H1 (cell line): ENCODE results near the gene TATDN2. TPM values are rescaled to one million over a fixed set of nuclear protein-coding genes. Genes with fewer than 3 reads are reported as not detected.

Experiments
- CTCF ChIA-PET: fragments of 300-600 bp; sonication (Branson Sonifier 250); formaldehyde crosslinking; loops from one replicate; lab custom pipeline; 2021; ENCODE audit not compliant: partially characterized antibody; lab: Charles Lee
- POLR2A ChIA-PET: fragments of 300-600 bp; sonication (Branson Sonifier 250); formaldehyde crosslinking; loops from one replicate; lab custom pipeline; 2021; ENCODE audit warnings: inconsistent platforms; ENCODE audit not compliant: partially characterized antibody; lab: Charles Lee
- DNase-seq, 2 experiments: peaks; one replicate each; pipeline versions ENCODE4 v3.0.0 to v3.0.0-alpha.2; 2010 to 2022; ENCODE audit warnings: low spot score in 2 of 2, low read depth in 1 of 2, mixed read lengths in 1 of 2
- FAIRE-seq: peaks from 2 replicates; lab custom pipeline; 2011; peaks lifted over from hg19 to GRCh38; lab: Jason Lieb, UNC
- H2AFZ ChIP-seq: 2 replicates; pipeline ENCODE4 v1.8.1; 2012; ENCODE audit warnings: low read length, inconsistent platforms
- H2AK5ac ChIP-seq: 2 replicates; pipeline ENCODE4 v1.6.1; 2013; ENCODE audit warnings: low read depth, low read length
- H2BK120ac ChIP-seq: replicated peaks from 2 replicates; pipeline ENCODE3; 2013; ENCODE audit warnings: low read depth, low read length, inconsistent platforms
- H2BK12ac ChIP-seq: 2 replicates; pipeline ENCODE4 v1.6.1; 2013; ENCODE audit warnings: low read depth, low read length
- H2BK15ac ChIP-seq: 2 replicates; pipeline ENCODE4 v1.6.1; 2013; ENCODE audit warnings: low read length
- H2BK20ac ChIP-seq: 2 replicates; pipeline ENCODE4 v1.6.1; 2013; ENCODE audit warnings: low read length
- H2BK5ac ChIP-seq: 2 replicates; pipeline ENCODE4 v1.6.1; 2013; ENCODE audit warnings: low read depth, low read length
- H3K14ac ChIP-seq: 2 replicates; pipeline ENCODE4 v1.6.1; 2013; ENCODE audit warnings: inconsistent platforms; ENCODE audit not compliant: insufficient read length
- H3K18ac ChIP-seq: 2 replicates; pipeline ENCODE4 v1.6.1; 2013; ENCODE audit warnings: low read length; ENCODE audit errors: extremely low read depth
- H3K23ac ChIP-seq: 2 replicates; pipeline ENCODE4 v1.6.1; 2013; ENCODE audit warnings: inconsistent platforms; ENCODE audit not compliant: insufficient read length
- H3K23me2 ChIP-seq: 2 replicates; pipeline ENCODE4 v1.6.1; 2013; ENCODE audit warnings: low read depth, low read length
- H3K27ac ChIP-seq: 2 replicates; pipeline ENCODE4 v1.6.1; 2011; ENCODE audit warnings: low read depth, low read length, inconsistent platforms
- H3K27me3 ChIP-seq, 4 experiments: replicated peaks in 1 of 4; 1 replicate in 1 of 4; 2 replicates in 3 of 4; pipeline versions ENCODE4 v1.6.1 to v1.8.1; 2011 to 2013; ENCODE audit warnings: low read length in 3 of 4, mild to moderate bottlenecking in 3 of 4, inconsistent platforms in 2 of 4, mixed read lengths in 2 of 4, moderate library complexity in 1 of 4; ENCODE audit not compliant: control insufficient read depth in 3 of 4, insufficient read depth in 3 of 4; ENCODE audit errors: extremely low read depth in 1 of 4
- H3K36me3 ChIP-seq, 4 experiments: 2 replicates each; pipeline versions ENCODE4 v1.6.1 to v1.8.1; 2011 to 2013; ENCODE audit warnings: mild to moderate bottlenecking in 4 of 4, low read length in 3 of 4, moderate library complexity in 2 of 4, control low read depth in 1 of 4, inconsistent platforms in 1 of 4; ENCODE audit not compliant: insufficient read depth in 4 of 4, control insufficient read depth in 2 of 4
- H3K4ac ChIP-seq: replicated peaks from 2 replicates; pipeline ENCODE3; 2013; ENCODE audit warnings: low read length, low read depth, mixed read lengths, inconsistent platforms; ENCODE audit not compliant: insufficient read length
- H3K4me1 ChIP-seq, 4 experiments: replicated peaks in 1 of 4; 1 replicate in 1 of 4; 2 replicates in 3 of 4; pipeline versions ENCODE4 v1.6.1 to v1.8.1; 2011 to 2013; ENCODE audit warnings: low read length in 3 of 4, inconsistent platforms in 2 of 4, mixed read lengths in 1 of 4; ENCODE audit not compliant: insufficient read depth in 4 of 4, control insufficient read depth in 3 of 4
- H3K4me2 ChIP-seq, 2 experiments: 2 replicates each; pipeline versions ENCODE4 v1.6.1 to v1.8.1; 2011 to 2013; ENCODE audit warnings: low read depth in 2 of 2, low read length in 2 of 2, control low read depth in 1 of 2, inconsistent platforms in 1 of 2, mild to moderate bottlenecking in 1 of 2; ENCODE audit not compliant: insufficient read depth in 1 of 2
- H3K4me3 ChIP-seq, 4 experiments: fragments of 200-600, 300-600 bp in 1 of 4; sonication (generic), shearing (Covaris generic), sonication (Bioruptor Twin) in 1 of 4; 2 replicates each; pipeline versions ENCODE4 v1.5.1 to v1.8.1; 2011 to 2016; ENCODE audit warnings: low read length in 4 of 4, low read depth in 3 of 4, control low read depth in 2 of 4, inconsistent platforms in 2 of 4, mild to moderate bottlenecking in 2 of 4, mixed read lengths in 1 of 4, moderate library complexity in 1 of 4; ENCODE audit not compliant: insufficient read depth in 2 of 4; ENCODE audit errors: extremely low read depth in 1 of 4
- H3K56ac ChIP-seq: replicated peaks from 2 replicates; pipeline ENCODE3; 2013; ENCODE audit warnings: low read depth, mild to moderate bottlenecking, mixed read lengths, low read length, inconsistent platforms; ENCODE audit not compliant: insufficient read length
- H3K79me1 ChIP-seq: 2 replicates; pipeline ENCODE4 v1.6.1; 2013; ENCODE audit warnings: low read depth, low read length, control low read depth
- H3K79me2 ChIP-seq, 2 experiments: 2 replicates each; pipeline versions ENCODE4 v1.6.1 to v1.8.1; 2012 to 2013; ENCODE audit warnings: low read length in 2 of 2, mild to moderate bottlenecking in 2 of 2, inconsistent platforms in 1 of 2; ENCODE audit not compliant: insufficient read depth in 2 of 2, control insufficient read depth in 1 of 2
- H3K9ac ChIP-seq, 4 experiments: replicated peaks in 1 of 4; 1 replicate in 1 of 4; 2 replicates in 3 of 4; pipeline versions ENCODE4 v1.6.1 to v1.8.1; 2011 to 2013; ENCODE audit warnings: low read depth in 3 of 4, low read length in 3 of 4, control low read depth in 2 of 4, mild to moderate bottlenecking in 2 of 4, moderate library complexity in 2 of 4, inconsistent platforms in 1 of 4; ENCODE audit errors: extremely low read depth in 1 of 4
- H3K9me3 ChIP-seq, 2 experiments: 2 replicates each; pipeline versions ENCODE4 v1.6.1 to v1.8.1; 2012 to 2013; ENCODE audit warnings: mild to moderate bottlenecking in 2 of 2, moderate library complexity in 2 of 2, control low read depth in 1 of 2, inconsistent platforms in 1 of 2, low read depth in 1 of 2, low read length in 1 of 2, mixed read lengths in 1 of 2; ENCODE audit not compliant: insufficient read depth in 2 of 2
- H4K20me1 ChIP-seq, 2 experiments: replicated peaks in 1 of 2; 2 replicates each; pipeline versions ENCODE3 to v1.8.1; 2011 to 2013; ENCODE audit warnings: inconsistent platforms in 2 of 2, low read length in 2 of 2, mild to moderate bottlenecking in 1 of 2; ENCODE audit not compliant: insufficient read depth in 2 of 2, control insufficient read depth in 1 of 2
- H4K5ac ChIP-seq: 2 replicates; pipeline ENCODE4 v1.6.1; 2013; ENCODE audit warnings: low read length, low read depth, mixed read lengths, inconsistent platforms; ENCODE audit not compliant: insufficient read length
- H4K8ac ChIP-seq: 2 replicates; pipeline ENCODE4 v1.8.0; 2013; ENCODE audit warnings: mild to moderate bottlenecking, moderate library complexity, low read length, inconsistent platforms; ENCODE audit not compliant: insufficient read depth; ENCODE audit errors: extremely low read depth
- H4K91ac ChIP-seq: replicated peaks from 2 replicates; pipeline ENCODE3; 2013; ENCODE audit warnings: low read length, mixed read lengths, inconsistent platforms; ENCODE audit not compliant: insufficient read length
- BCL11A ChIP-seq, 2 experiments: IDR thresholded peaks; one replicate each; pipeline ENCODE4 v1.6.1; 2011; ENCODE audit warnings: low read depth in 2 of 2, low read length in 2 of 2, mild to moderate bottlenecking in 2 of 2
- CREB1 ChIP-seq: IDR thresholded peaks from 2 replicates; pipeline ENCODE4 v1.6.1; 2012; ENCODE audit warnings: inconsistent platforms
- EP300 ChIP-seq, 2 experiments: IDR thresholded peaks; 1 replicate in 1 of 2; 2 replicates in 1 of 2; pipeline ENCODE4 v1.6.1; 2011 to 2012; ENCODE audit warnings: low read depth in 2 of 2, low read length in 2 of 2, mild to moderate bottlenecking in 2 of 2, borderline replicate concordance in 1 of 2, inconsistent platforms in 1 of 2, moderate library complexity in 1 of 2
- HDAC2 ChIP-seq, 2 experiments: fragments of 300-600 bp in 1 of 2; sonication (generic) in 1 of 2; IDR thresholded peaks; 2 replicates each; pipeline ENCODE4 v1.6.1; 2011 to 2012; ENCODE audit warnings: low read depth in 2 of 2, low read length in 2 of 2, mild to moderate bottlenecking in 2 of 2, moderate library complexity in 2 of 2, borderline replicate concordance in 1 of 2, inconsistent platforms in 1 of 2
- KDM5A ChIP-seq: fragments of 200-600 bp; IDR thresholded peaks from 2 replicates; pipeline ENCODE4 v1.7.1; 2012; ENCODE audit warnings: mild to moderate bottlenecking, low read length, inconsistent platforms, mixed read lengths
- NANOG ChIP-seq: IDR thresholded peaks from 2 replicates; pipeline ENCODE4 v1.6.1; 2011; ENCODE audit warnings: low read length, low read depth, mild to moderate bottlenecking, inconsistent platforms; ENCODE audit not compliant: insufficient read depth, poor library complexity, severe bottlenecking
- SAP30 ChIP-seq: fragments of 300-600 bp; sonication (generic); IDR thresholded peaks from 2 replicates; pipeline ENCODE4 v1.7.1; 2012; ENCODE audit warnings: low read length, moderate library complexity, mild to moderate bottlenecking, inconsistent platforms; ENCODE audit not compliant: insufficient read depth, insufficient replicate concordance
- TBP ChIP-seq: IDR thresholded peaks from 2 replicates; pipeline ENCODE4 v1.6.1; 2011; ENCODE audit warnings: low read depth, low read length, improper control_type of control experiment
- TCF12 ChIP-seq: IDR thresholded peaks from 2 replicates; pipeline ENCODE4 v1.6.1; 2011; ENCODE audit warnings: low read depth, mild to moderate bottlenecking, low read length
- ZNF274 ChIP-seq: IDR thresholded peaks from 2 replicates; pipeline ENCODE4 v1.7.0; 2012; ENCODE audit warnings: low read length, borderline replicate concordance; ENCODE audit errors: extremely low read depth
- WGBS, 2 experiments: shearing (Covaris generic) in 1 of 2; methylation state at CpG; one replicate each; pipeline versions ENCODE4 v1.1.6 to v1.1.7; 2013 to 2015; ENCODE audit warnings: low lambda C conversion rate in 2 of 2, mixed read lengths in 2 of 2, inconsistent platforms in 1 of 2, low coverage in 1 of 2, missing lambda C conversion rate in 1 of 2; ENCODE audit not compliant: insufficient replicate concordance in 2 of 2, insufficient coverage in 1 of 2, insufficient read length in 1 of 2; ENCODE audit errors: extremely low coverage in 1 of 2, missing lambda C conversion rate in 1 of 2; 5-methylcytosine and 5-hydroxymethylcytosine counted together
- polyA plus RNA-seq, 7 experiments: library from polyadenylated mRNA; depleted of rRNA in 3 of 7; stranded (reverse) in 5 of 7; unstranded in 2 of 7; fragments of >200 nt in 5 of 7; fragments of 200-250 nt in 2 of 7; gene quantifications; 1 replicate in 5 of 7; 2 replicates in 1 of 7; 4 replicates in 1 of 7; pipeline versions ENCODE4 v1.2.1 to v1.2.3, GENCODE V29; 2011 to 2013; ENCODE audit warnings: missing spikeins in 2 of 7, mixed read lengths in 2 of 7
- total RNA-seq: library from RNA; stranded (reverse); fragmentation: NEBNext Ultra II Directional; extraction: Animal tissue kit (Norgen Biotek cat#: 25700); gene quantifications from 2 replicates; pipeline ENCODE4 v1.2.1, GENCODE V29; 2021
- TF ChIP-seq, protein P1 (sequence below): IDR thresholded peaks from 2 replicates; pipeline ENCODE4 v1.6.1; 2011; ENCODE audit warnings: low read length, improper control_type of control experiment

The TATDN2 gene
- total and polyA plus RNA-seq, 2 of the 8 experiments (the other 6 are each of a cell fraction or from before 2014, with no cell fraction given): 12.1 to 34.8 TPM

GRCh38 chr3:10281951-10282350 is 33.7 kb downstream of the TATDN2 start:
- CTCF ChIA-PET: interaction anchor here (0.6 to 2.1 kb wide), 2 partner anchors 10 to 34 kb away, joined by 5 read pairs; partner anchors contain the start of gene TATDN2
- H4K91ac ChIP-seq: no peak overlapping the region
- H2BK12ac ChIP-seq: no peak overlapping the region
- H2AK5ac ChIP-seq: no peak overlapping the region
- no peak overlapping the region for H3K9ac ChIP-seq
- POLR2A ChIA-PET: interaction anchor here (0.6 to 1.2 kb wide), 2 partner anchors 8 to 29 kb away, joined by 3 to 4 read pairs; no protein-coding TSS in a partner anchor
- WGBS, 2 experiments: 89% methylated on average over 4 of the region's 5 CpGs; no CpG with 5 or more reads in 1 of the 2 experiments
- H2BK120ac ChIP-seq: no peak overlapping the region
- no peak overlapping the region for H2BK20ac ChIP-seq
- no peak overlapping the region for H3K4me3 ChIP-seq
- no peak overlapping the region for H3K18ac ChIP-seq
- no peak overlapping the region for H4K8ac ChIP-seq
- no peak overlapping the region for H3K4ac ChIP-seq
- H3K27ac ChIP-seq: no peak overlapping the region
- FAIRE-seq: no peak
- peaks cover 0 to 6% of the 10 kb centered on the region in 2 experiments for H4K20me1 ChIP-seq
- no peaks in the 10 kb centered on the region for H3K9me3 ChIP-seq
- no peak overlapping the region for H2AFZ ChIP-seq
- H3K23ac ChIP-seq: no peak overlapping the region
- no peak overlapping the region for H3K56ac ChIP-seq
- H3K36me3 ChIP-seq: peaks cover 0 to 28% (median 19%) of the 10 kb centered on the region in 4 experiments
- no peaks in the 10 kb centered on the region for H3K79me1 ChIP-seq
- DNase-seq: no peak
- H2BK5ac ChIP-seq: no peak overlapping the region
- peaks cover 0 to under 1% of the 10 kb centered on the region in 2 experiments; a peak in 1 of 4 replicates for H3K79me2 ChIP-seq
- no peaks in the 10 kb centered on the region for H3K27me3 ChIP-seq
- H3K4me2 ChIP-seq: no peak overlapping the region
- H3K14ac ChIP-seq: no peak overlapping the region
- H2BK15ac ChIP-seq: no peak overlapping the region
- no peak overlapping the region for H4K5ac ChIP-seq
- H3K4me1 ChIP-seq: peaks cover 0 to 6% (median 2%) of the 10 kb centered on the region in 4 experiments; a peak in 4 of 7 replicates
- no peaks in the 10 kb centered on the region for H3K23me2 ChIP-seq
- TF ChIP-seq EP300 (IDR thresholded peaks at IDR 0.05; ENCODE audit: borderline replicate concordance in 1 of 2, low read depth in 2 of 2, low read length in 2 of 2): no peak
- no peak for TF ChIP-seq HDAC2 (IDR thresholded peaks at IDR 0.05; ENCODE audit: borderline replicate concordance in 1 of 2, low read depth in 2 of 2, low read length in 2 of 2)
- TF ChIP-seq SAP30: no peak
- TF ChIP-seq TCF12: no peak
- no peak for TF ChIP-seq ZNF274
- no peak for TF ChIP-seq NANOG
- TF ChIP-seq BCL11A (IDR thresholded peaks at IDR 0.05; ENCODE audit: low read depth in 2 of 2, low read length in 2 of 2): no peak
- TF ChIP-seq CREB1: no peak
- TF ChIP-seq TBP: no peak
- TF ChIP-seq, protein P1, sequence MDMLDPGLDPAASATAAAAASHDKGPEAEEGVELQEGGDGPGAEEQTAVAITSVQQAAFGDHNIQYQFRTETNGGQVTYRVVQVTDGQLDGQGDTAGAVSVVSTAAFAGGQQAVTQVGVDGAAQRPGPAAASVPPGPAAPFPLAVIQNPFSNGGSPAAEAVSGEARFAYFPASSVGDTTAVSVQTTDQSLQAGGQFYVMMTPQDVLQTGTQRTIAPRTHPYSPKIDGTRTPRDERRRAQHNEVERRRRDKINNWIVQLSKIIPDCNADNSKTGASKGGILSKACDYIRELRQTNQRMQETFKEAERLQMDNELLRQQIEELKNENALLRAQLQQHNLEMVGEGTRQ: no peak
- no peak for TF ChIP-seq KDM5A
- TF ChIP-seq, all 59 proteins: peak for 0
